Omental fat pad (tissue), 4 donors: Measurements from ENCODE around the gene CXXC1. TPM values are rescaled to one million over a fixed set of nuclear protein-coding genes. Genes with fewer than 3 reads are reported as not detected.
"Not testable (repeated sequence)": the region's sequence is repeated elsewhere in the genome, so short reads cannot be mapped to it uniquely, and the experiment has no call there.

Source experiments
- ATAC-seq: fragments of 150-250 bp; one replicate; pipeline ENCODE4 v1.9.1; 2016; ENCODE audit warnings: mild to moderate bottlenecking, moderate library complexity; ENCODE audit not compliant: low FRiP score
- DNase-seq: peaks from one replicate; pipeline ENCODE4 v3.0.0-alpha.2; 2019; ENCODE audit warnings: low spot score
- small RNA-seq: library from RNA; depleted of rRNA; stranded (forward); fragments of <200 nt; gene quantifications from one replicate; pipeline ENCODE3, GENCODE V24; 2016
- total RNA-seq, 4 donors: library from RNA; depleted of rRNA; stranded (reverse); fragments of >200 nt; gene quantifications; one replicate each; pipeline ENCODE4 v1.1.0, GENCODE V29; 2016
- TF ChIP-seq, protein P1 (sequence below), 3 donors: fragments of 450-650 bp; IDR thresholded peaks; one replicate each; pipeline ENCODE4 v1.5.1; 2016 to 2017; ENCODE audit warnings: antibody characterized with exemption in 3 of 3, mild to moderate bottlenecking in 3 of 3, moderate library complexity in 2 of 3

Gene CXXC1
- total RNA-seq, 4 donors from 2014 or later = 29.3 to 66.4 (median 51.6) TPM

- ATAC-seq (no peak), DNase-seq (no peak)
Measured at GRCh38 chr18:50249576-50249975, 37.9 kb downstream of the CXXC1 start.

DNA sequence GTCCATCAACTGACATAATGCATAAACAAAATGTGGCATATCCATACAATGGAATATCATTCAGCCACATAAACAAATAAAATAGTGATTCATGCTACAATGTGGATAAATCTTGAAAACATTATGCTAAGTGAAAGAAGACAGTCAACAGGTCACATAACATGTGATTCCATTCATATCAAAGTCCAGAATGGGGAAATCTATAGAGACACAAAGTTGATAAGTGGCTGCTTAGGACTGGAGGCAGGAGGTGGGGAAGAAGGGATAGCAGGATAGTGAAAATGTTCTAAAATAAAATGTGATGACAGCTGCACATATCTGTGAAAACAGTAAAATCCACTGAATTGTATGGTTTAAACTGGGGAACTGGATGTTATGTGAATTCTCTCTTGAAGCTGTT lies 39.9 kb downstream of the CXXC1 start:
- DNase-seq (no peak), ATAC-seq (no peak)
- TF ChIP-seq, protein P1, sequence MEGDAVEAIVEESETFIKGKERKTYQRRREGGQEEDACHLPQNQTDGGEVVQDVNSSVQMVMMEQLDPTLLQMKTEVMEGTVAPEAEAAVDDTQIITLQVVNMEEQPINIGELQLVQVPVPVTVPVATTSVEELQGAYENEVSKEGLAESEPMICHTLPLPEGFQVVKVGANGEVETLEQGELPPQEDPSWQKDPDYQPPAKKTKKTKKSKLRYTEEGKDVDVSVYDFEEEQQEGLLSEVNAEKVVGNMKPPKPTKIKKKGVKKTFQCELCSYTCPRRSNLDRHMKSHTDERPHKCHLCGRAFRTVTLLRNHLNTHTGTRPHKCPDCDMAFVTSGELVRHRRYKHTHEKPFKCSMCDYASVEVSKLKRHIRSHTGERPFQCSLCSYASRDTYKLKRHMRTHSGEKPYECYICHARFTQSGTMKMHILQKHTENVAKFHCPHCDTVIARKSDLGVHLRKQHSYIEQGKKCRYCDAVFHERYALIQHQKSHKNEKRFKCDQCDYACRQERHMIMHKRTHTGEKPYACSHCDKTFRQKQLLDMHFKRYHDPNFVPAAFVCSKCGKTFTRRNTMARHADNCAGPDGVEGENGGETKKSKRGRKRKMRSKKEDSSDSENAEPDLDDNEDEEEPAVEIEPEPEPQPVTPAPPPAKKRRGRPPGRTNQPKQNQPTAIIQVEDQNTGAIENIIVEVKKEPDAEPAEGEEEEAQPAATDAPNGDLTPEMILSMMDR (IDR thresholded peaks at IDR 0.05) = no peak

More at GRCh38 chr18:50249576-50249975, 37.9 kb downstream of the CXXC1 start:
- TF ChIP-seq, protein P1 (IDR thresholded peaks at IDR 0.05) = no peak

DNA sequence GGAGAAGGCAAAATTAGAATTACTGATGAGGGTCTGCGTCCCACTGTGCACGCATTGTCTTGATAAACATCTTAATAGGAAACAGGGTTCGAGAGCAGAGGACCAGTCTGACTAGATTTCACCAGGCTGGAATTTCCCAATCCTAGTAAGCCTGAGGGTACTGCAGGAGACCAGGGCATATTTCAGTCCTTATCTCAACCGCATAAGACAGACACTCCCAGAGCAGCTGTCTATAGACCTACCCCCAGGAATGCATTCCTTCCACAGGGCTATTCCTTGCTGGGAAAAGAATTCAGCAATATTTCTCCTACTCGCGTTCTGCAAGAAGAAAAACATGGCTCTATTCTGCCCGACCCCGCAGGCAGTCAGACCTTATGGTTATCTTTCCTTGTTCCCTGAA lies 45.7 kb downstream of the CXXC1 start:
- DNase-seq, ATAC-seq: not testable (repeated sequence)

DNA sequence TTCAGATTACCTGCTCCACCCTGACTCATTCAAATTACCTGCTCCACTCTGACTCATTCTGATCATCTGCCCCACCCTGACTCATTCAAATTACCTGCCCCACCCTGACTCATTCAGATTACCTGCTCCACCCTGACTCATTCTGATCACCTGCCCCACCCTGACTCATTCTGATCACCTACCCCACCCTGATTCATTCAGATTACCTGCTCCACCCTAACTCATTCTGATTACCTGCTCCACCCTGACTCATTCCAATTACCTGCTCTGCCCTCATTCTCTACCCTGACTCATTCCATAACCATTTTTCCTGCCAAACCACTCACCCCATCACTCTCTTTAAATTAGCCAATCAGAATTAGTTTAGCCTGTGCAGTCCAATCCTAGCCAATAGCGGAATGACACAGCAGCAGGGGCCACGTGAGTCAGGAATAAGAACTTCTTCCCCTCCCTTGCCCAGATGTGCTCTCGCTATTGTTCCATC lies 47.4 kb downstream of the CXXC1 start:
- ATAC-seq (no peak), DNase-seq (no peak)
- TF ChIP-seq, protein P1 (IDR thresholded peaks at IDR 0.05) = no peak

DNA sequence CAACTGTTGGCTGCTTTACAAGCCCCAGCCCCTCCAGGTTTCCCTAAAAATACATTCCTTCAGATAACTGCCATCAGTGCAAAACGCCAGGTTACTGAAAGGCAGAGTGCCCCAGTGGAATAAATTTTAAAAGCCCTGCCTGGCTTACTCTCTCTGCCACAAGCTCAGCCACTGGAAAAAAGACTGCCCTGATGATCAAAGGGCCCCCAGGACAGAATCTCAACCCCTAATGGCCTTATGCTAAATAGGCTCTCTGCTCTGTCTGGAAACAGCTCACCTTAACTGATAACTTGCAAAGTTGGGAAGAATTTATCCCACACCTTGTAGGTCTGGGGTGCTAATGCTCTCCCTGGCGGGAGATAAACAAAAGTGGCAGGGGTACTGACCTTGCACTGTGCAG lies 55.1 kb downstream of the CXXC1 start:
- no peak for DNase-seq

More for the DNA sequence above, 55.1 kb downstream of the CXXC1 start:
- ATAC-seq = no peak
- TF ChIP-seq, protein P1 (IDR thresholded peaks at IDR 0.05) = no peak

Small RNAs within 50 kb of the gene (small RNA-seq; reads per million reads assigned to genes)
- gene RNA5SP458 = 0.39 reads per million

Other genes with a start within 250 kb of the CXXC1 start
- gene MYO5B, start 92.5 kb downstream of the CXXC1 start, total RNA-seq = 10 to 100 TPM in 2 of 4 donors, 1 to 10 TPM in 1, under 1 TPM in 1; 0.63 to 31.0 (median 13.0) TPM
- 1 to 10 TPM in 1 of 4 donors, under 1 TPM in 1, not detected in 2; 0.37 to 1.3 TPM for gene CFAP53, start 21.2 kb downstream of the CXXC1 start, total RNA-seq
- gene MBD1, start 6.2 kb downstream of the CXXC1 start, total RNA-seq = 10 to 100 TPM; 49.5 to 63.6 (median 59.4) TPM
- gene SKA1, start 87.4 kb upstream of the CXXC1 start, total RNA-seq = 1 to 10 TPM in 1 of 4 donors, not detected in 3; 1.2 TPM